MM.1S (cell line): ENCODE data around the gene SSBP4.

Experiments
- DNase-seq: peaks from one replicate; pipeline ENCODE4 v3.0.0-alpha.2; 2015
- H2AFZ ChIP-seq: fragments of 300-600 bp; sonication (generic); 2 replicates; pipeline ENCODE4 v1.6.0; 2016; ENCODE audit warnings: antibody characterized with exemption, low read length
- H3F3A ChIP-seq: fragments of 300-600 bp; sonication (generic); 2 replicates; pipeline ENCODE4 v1.6.1; 2016; ENCODE audit warnings: mild to moderate bottlenecking, antibody characterized with exemption, low read length, moderate library complexity, mixed read lengths; ENCODE audit not compliant: insufficient read depth
- H3K27ac ChIP-seq: fragments of 300-600 bp; sonication (generic); 2 replicates; pipeline ENCODE4 v1.5.1; 2016; ENCODE audit warnings: mild to moderate bottlenecking, low read length
- H3K27me3 ChIP-seq: fragments of 300-600 bp; sonication (generic); replicated peaks from 2 replicates; pipeline ENCODE4 v1.6.0; 2016; ENCODE audit warnings: low read length; ENCODE audit not compliant: insufficient read depth
- H3K36me3 ChIP-seq: fragments of 300-600 bp; sonication (generic); replicated peaks from 2 replicates; pipeline ENCODE4 v1.6.1; 2016; ENCODE audit warnings: mild to moderate bottlenecking, low read length, mixed read lengths; ENCODE audit not compliant: insufficient read depth
- H3K4me1 ChIP-seq: fragments of 300-600 bp; sonication (generic); 2 replicates; pipeline ENCODE4 v1.6.1; 2016; ENCODE audit warnings: low read length, mixed read lengths
- H3K4me2 ChIP-seq: fragments of 300-600 bp; sonication (generic); 2 replicates; pipeline ENCODE4 v1.6.0; 2016; ENCODE audit warnings: low read depth, low read length
- H3K4me3 ChIP-seq: fragments of 300-600 bp; sonication (generic); 2 replicates; pipeline ENCODE4 v1.5.1; 2016; ENCODE audit warnings: low read length, mixed read lengths
- H3K79me2 ChIP-seq: fragments of 300-600 bp; sonication (generic); 2 replicates; pipeline ENCODE4 v1.6.1; 2016; ENCODE audit warnings: mixed run types, low read length, mixed read lengths
- H3K9ac ChIP-seq: fragments of 300-600 bp; sonication (generic); 2 replicates; pipeline ENCODE4 v1.6.1; 2016; ENCODE audit warnings: low read length, mixed read lengths
- H3K9me2 ChIP-seq: fragments of 300-600 bp; sonication (generic); replicated peaks from 2 replicates; pipeline ENCODE4 v1.6.1; 2016; ENCODE audit warnings: mild to moderate bottlenecking, low read length, mixed read lengths; ENCODE audit not compliant: insufficient read depth
- H3K9me3 ChIP-seq: fragments of 300-600 bp; sonication (generic); replicated peaks from 2 replicates; pipeline ENCODE4 v1.6.1; 2016; ENCODE audit warnings: mild to moderate bottlenecking, low read length, mixed read lengths; ENCODE audit not compliant: insufficient read depth
- H4K20me1 ChIP-seq: fragments of 300-600 bp; sonication (generic); 2 replicates; pipeline ENCODE4 v1.6.1; 2016; ENCODE audit warnings: mild to moderate bottlenecking, low read length, moderate library complexity, mixed read lengths; ENCODE audit not compliant: insufficient read depth
- CTCF ChIP-seq: fragments of 300-600 bp; sonication (generic); IDR thresholded peaks from 2 replicates; pipeline ENCODE4 v1.5.1; 2016; ENCODE audit warnings: antibody characterized with exemption, low read length, mixed read lengths
- EZH2 ChIP-seq: fragments of 300-600 bp; sonication (generic); optimal IDR thresholded peaks from 2 replicates; pipeline ENCODE3; 2017; ENCODE audit warnings: low read depth, mild to moderate bottlenecking, antibody characterized with exemption, low read length, mixed read lengths
- EZH2phosphoT487 ChIP-seq: fragments of 300-600 bp; sonication (generic); IDR thresholded peaks from 2 replicates; pipeline ENCODE4 v1.6.1; 2018; ENCODE audit warnings: antibody characterized with exemption, low read length

SSBP4 gene

DNA sequence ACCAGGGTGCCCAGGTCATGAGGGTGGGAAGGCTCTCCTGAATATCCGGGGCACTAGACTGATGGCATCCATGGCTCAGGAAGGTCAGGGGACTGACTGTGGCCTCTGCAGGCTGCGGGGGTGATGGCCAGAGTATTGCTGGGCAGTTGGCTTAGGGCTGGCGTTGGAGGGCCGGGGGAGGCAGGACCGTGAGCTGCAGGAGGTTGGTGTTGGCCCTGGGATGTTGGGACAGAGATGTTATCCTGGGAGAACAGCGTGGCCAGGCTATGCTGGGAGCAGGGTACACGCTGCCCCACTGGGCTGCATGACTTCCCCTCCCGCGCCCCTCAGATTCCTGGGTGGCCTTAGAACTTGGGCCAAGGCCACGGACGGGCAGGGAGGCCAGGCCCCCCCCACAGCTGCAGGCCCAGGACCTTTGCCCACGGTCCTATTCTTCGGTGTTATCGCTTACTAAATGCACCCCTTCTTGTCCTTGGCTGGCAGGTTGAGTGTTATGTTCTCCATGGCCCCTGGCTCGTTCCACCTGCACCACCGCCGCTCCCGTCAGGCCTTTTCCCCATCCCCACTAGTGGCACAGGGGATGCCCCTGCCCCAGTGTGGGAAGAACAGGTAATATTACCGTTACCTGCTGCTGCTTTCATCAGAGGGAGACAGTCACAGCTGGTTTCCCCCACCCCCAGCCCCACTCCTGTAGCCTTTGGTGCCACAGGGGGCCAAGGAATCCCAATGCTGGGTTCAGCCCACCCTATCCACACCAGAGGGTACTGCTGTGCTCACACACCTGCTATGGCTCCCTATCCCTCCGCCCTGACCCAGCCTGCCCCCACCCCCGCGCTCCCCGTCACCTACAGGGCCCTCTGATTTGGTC is 22.0 kb downstream of the SSBP4 start:
- Histone ChIP-seq H3K4me1 (no peaks in the 10 kb centered on the region), H3K4me3 (no peak overlapping the region), H3K79me2 (peaks cover 6% of the 10 kb centered on the region; the same call in 1 of the 2 replicates), H4K20me1 (no peaks in the 10 kb centered on the region), H3K9me3 (no peaks in the 10 kb centered on the region), H3K9ac (no peak overlapping the region), H3K4me2 (no peak overlapping the region), H3F3A (peaks cover 17% of the 10 kb centered on the region; the same call in 1 of the 2 replicates), H3K27me3 (no peaks in the 10 kb centered on the region), H3K9me2 (no peaks in the 10 kb centered on the region), H3K36me3 (peaks cover 2% of the 10 kb centered on the region; the same call in 1 of the 2 replicates), H2AFZ (no peak overlapping the region), H3K27ac (no peak overlapping the region)
- DNase-seq, result no peak
- no peak for TF ChIP-seq CTCF
- no peak for TF ChIP-seq EZH2phosphoT487
- TF ChIP-seq EZH2, result no peak

DNA sequence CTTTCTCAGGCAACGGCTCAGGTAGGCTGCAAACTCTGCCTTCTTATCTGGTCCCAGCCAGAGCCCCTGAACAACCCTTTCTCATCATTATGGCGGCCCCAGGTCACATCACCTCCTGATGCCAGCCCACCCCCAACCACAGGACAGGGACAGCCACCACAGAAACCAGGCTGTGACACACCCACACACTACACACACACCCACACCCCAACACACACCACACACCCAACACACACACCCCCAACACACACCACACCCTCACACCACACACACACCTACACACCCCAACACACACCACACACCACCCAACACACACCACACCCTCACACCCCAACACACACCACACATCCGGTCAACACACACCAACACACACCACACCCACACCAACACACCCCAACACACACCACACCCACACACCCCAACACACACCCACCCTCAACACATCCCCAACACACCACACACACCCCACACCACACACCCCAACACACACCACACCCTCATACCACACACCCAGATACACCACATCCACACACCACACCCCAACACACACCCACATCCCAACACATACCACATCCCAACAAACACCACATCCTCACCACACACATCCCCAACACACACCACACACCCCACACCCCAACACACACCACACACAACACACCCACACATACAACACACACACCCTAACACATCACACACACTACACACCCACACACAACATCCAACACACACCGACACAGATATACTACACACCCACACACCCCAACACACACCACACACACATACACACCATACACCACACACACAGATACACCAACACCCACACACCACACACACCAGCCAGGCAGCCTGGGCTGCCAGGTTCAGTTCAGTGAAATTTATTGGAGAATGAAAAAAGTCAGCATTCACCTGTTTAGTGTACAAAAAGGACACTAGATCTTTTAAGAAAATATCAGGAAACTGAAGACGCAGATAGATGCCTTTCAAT is 22.9 kb downstream of the SSBP4 start:
- Histone ChIP-seq H3K27ac (no peak overlapping the region), H3K4me1 (no peaks in the 10 kb centered on the region), H3K36me3 (peaks cover 6% of the 10 kb centered on the region; the same call in 1 of the 2 replicates), H4K20me1 (no peaks in the 10 kb centered on the region), H3K9ac (no peak overlapping the region), H3K4me3 (no peak overlapping the region), H3K9me2 (no peaks in the 10 kb centered on the region), H3F3A (peaks cover 17% of the 10 kb centered on the region; the same call in 1 of the 2 replicates), H3K9me3 (no peaks in the 10 kb centered on the region), H3K27me3 (no peaks in the 10 kb centered on the region), H3K79me2 (peaks cover 6% of the 10 kb centered on the region), H3K4me2 (no peak overlapping the region), H2AFZ (no peak overlapping the region)
- no peak for TF ChIP-seq CTCF
- no peak for TF ChIP-seq EZH2phosphoT487
- TF ChIP-seq EZH2, result no peak
- no peak for DNase-seq

DNA sequence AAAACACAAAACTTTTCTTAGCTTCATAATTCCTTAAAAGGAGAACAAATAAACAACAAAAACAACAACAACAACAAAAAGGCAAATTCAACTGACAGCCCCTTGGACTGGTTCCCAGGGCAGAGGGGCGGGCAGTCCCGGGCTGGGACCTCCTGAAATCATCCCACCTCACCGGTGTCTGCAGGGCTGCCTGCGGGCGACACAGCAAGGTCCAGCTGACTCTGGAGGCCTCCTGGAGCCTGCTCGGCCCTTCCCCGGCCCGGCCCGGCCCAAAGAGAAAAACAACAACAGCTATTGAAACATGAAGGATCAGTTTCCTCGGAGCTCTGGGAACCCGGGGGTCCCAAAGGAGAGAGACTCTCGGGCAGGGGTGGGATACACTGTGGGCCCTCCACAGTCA is 23.7 kb downstream of the SSBP4 start:
- no peak overlapping the region for H3K4me2 ChIP-seq
- TF ChIP-seq EZH2 (no peak), EZH2phosphoT487 (no peak), CTCF (no peak)
- H3K9me2 ChIP-seq, result no peaks in the 10 kb centered on the region
- no peak overlapping the region for H3K4me3 ChIP-seq
- H2AFZ ChIP-seq, result no peak overlapping the region
- no peak overlapping the region for H3K27ac ChIP-seq
- no peak overlapping the region for H3K9ac ChIP-seq
- no peaks in the 10 kb centered on the region for H3K4me1 ChIP-seq
- H3K9me3 ChIP-seq, result no peaks in the 10 kb centered on the region
- DNase-seq, result no peak
- peaks cover 6% of the 10 kb centered on the region; the same call in 1 of the 2 replicates for H3K36me3 ChIP-seq
- peaks cover 17% of the 10 kb centered on the region; the same call in 1 of the 2 replicates for H3F3A ChIP-seq
- H3K79me2 ChIP-seq, result peaks cover 6% of the 10 kb centered on the region
- no peaks in the 10 kb centered on the region for H3K27me3 ChIP-seq
- no peaks in the 10 kb centered on the region for H4K20me1 ChIP-seq
